G401 (cell line): ENCODE measurements around the gene ARRDC3. TPM values are rescaled to one million over a fixed set of nuclear protein-coding genes. Genes with fewer than 3 reads are reported as not detected.
"Not testable (repeated sequence)": the region's sequence is repeated elsewhere in the genome, so short reads cannot be mapped to it uniquely, and the experiment has no call there.

Experiments used
- DNase-seq: peaks from one replicate; pipeline ENCODE4 v3.0.0-alpha.2; 2015; ENCODE audit warnings: low spot score
- in situ Hi-C: cut with HindIII; loops from 2 replicates; pipeline ENCODE4 v1.10.0; 2016; ENCODE audit warnings: low sequenced_read_pairs, mixed read lengths
- total RNA-seq: library from RNA; depleted of rRNA; stranded (reverse); fragments of >200 nt; shearing (Covaris generic); gene quantifications from 2 replicates; pipeline ENCODE4 v1.2.3, GENCODE V29; 2014

ARRDC3 gene
- total RNA-seq, 1 experiment from 2014 or later: 18.5 TPM

DNA sequence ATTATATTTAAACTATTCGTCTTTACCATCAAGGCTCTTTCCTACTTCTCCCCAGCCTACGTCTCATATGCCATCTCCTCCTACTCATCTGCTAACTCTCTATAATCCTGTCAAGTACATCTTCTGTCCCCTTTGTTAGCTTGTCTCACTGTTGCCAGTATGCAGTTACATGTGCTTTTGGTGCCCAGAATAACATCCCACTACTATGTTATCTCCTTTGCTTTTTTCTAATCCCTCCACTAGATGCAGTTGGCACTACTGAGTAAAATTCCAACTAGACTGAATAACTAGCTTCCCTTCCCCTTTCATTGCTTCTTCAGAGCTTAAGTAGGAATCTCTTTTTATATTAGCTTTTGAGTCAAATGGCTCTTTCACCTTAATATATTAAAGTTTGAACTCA lies 3.0 kb upstream of the ARRDC3 start:
- no peak for DNase-seq
- in situ Hi-C loops: no loop called here

DNA sequence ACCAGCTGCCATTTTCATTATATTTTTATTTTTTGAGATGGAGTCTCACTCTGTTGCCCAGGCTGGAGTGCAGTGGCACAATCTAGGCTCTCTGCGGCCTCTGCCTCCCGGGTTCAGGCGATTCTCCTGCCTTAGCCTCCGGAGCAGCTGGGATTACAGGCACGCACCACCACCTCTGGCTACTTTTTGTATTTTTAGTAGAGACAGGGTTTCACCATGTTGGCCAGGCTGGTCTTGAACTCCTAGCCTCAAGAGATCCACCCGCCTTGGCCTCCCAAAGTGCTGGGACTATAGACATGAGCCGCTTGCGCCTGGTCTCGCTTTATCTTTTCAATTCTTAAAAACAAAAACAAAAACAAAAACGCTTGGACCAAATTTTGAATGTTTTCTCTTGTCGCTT lies 2.5 kb upstream of the ARRDC3 start:
- in situ Hi-C loops, DNase-seq: not testable (repeated sequence)

DNA sequence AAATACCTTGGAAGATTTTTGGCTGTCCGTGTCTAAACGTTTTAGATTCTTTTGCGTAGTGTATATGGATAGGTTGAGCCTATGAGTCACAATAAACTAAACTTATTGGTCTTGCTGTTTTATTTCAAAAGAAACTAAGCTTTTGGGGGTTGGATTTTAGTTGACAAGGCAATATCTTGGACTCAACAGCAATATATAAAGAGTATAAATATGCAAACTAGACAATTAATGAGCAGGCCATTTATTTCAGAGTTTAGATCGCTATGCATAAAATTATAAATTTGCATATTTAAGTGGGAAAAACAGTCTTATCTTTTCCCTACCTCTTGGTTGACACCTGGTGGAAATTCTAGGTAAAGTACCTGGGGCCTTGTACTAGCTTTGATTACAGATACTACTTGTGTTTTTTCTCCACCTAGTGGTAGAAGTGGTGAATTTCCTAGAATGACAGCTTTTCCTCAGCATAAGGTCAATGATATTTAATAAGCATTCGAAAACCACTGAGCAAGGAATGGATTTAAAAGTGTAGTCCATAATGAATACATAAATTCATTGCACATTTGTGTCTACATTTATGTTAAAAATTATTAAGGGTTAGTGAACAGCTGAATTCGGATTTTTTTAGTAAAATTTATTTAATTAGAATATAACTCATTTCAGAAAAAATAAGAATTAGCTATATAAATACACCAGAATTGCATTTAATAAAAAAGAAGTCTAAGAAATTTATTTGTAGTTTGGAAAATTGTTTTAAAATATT lies 1.7 kb upstream of the ARRDC3 start:
- in situ Hi-C loops: no loop called here

DNA sequence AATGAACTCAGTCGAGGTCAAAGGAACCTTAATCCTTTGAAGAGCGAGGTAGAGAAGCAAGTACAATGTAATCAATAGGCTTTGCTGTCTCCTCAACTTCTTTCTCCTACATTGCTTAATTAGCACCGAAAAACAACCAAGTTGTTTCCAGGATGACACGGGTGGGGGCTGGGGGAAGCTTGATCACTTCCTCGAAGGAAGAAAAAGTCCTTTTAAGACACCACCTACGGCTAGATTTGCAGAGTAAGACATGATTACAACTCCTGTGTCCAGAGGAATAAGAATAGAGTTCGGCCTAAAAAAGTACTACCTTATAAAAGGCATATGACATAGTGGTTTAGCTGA lies 811 bp upstream of the ARRDC3 start:
- DNase-seq: no peak
- in situ Hi-C loops: no loop called here

More for the DNA sequence above, 1.7 kb upstream of the ARRDC3 start:
- peak; percentile 95 for DNase-seq

DNA sequence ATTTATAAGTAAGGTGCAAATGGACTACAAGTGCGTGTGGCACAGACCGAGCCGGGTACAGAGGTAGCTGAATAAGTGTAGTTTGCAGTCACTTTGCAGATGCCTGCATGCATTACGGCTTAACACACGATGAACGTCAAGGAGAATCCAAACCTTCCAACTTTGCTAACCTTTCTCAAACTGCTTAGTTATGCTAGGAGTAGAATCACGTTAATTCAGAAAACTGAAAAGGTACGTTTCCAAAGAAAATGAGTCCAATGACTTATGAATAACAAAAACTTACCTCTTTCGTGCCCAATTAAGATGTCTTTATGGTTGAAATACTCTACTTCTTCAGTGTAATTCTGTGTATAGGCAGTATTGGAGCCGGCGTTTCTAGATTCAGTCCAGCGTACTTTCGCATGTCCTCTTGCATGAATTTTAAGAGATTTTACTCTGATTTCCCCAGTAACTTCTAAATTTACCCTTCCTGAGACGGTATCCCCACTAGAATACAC lies 539 bp downstream of the ARRDC3 start:
- in situ Hi-C loops: no loop called here
- DNase-seq: peak; percentile 76

- DNase-seq: peak; percentile 94
- in situ Hi-C loops: no loop called here
These were observed 1.2 kb downstream of the ARRDC3 start for GRCh38 chr5:91381774-91382359.

GRCh38 chr5:91381239-91381773 lies 1.8 kb downstream of the ARRDC3 start:
- in situ Hi-C loops: no loop called here
- no peak for DNase-seq

DNA sequence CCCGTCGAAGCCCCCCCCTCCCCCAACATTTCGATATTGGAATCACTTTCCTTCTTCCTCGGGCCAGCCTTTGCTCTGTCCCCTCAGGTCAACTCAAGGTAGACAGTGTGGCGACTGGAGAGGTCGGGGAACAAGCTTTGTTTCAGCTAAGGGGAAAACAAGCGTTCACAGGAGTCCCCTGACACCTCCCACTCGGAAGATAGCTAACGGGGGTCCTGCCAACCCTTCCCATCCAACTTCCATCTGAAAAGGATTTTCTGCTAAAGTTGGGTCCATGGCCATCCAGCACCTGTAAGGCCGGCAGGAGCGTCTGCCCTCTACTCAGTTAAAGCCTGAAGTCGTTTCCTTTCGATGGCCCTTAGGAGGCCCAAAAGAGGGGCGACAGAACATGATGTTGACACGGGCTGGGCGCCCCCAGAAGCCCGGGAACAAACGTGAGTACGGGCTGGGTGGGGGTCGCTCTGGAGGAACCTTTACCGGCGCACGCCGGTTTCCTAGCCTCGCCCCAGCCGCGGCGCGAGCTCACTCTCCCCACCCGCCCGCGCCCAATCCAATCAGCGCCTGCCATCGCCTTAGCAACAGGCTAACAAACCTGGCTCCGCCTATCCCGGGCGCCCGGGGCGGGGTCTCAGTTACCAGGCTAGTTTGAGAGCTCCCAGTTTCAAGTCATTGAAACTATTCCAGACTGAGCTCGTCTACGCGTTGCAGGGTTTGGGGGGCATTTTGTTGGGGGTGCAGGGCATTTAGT lies 2.5 kb downstream of the ARRDC3 start:
- DNase-seq: peak; percentile 98
- in situ Hi-C loops: no loop called here

DNA sequence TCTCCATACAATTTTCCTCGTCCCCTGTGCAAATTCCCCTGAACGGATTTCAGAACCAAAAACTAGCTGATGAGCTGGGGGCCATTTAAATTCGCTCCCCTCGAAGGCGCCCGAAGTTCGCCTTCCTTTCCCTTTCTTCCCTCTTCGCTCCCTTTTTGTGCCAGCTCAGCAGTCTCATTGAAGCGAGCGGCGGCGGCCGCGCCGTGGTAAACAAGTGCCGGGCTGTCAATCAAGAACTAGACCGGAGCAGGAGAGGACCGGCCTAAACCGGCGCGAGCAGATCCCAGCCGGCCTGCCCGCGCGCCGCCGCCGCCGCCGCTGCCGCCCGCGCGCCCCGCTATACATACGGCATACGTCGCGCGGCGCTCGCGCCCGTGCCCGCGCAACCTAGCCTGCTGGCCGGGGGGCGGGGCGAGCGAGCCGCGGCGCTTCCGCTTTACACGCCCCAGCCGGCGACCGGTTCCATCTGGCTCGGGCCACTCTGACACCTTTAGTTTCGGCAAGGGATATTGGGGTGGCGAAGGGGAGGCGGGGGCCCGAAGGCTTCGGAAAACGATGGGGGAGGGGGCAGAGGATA lies 3.1 kb downstream of the ARRDC3 start:
- in situ Hi-C loops: no loop called here
- peak; percentile 91 for DNase-seq

- in situ Hi-C loops: no loop called here
- DNase-seq: no peak
These were observed 3.7 kb downstream of the ARRDC3 start for GRCh38 chr5:91379246-91379913.

DNA sequence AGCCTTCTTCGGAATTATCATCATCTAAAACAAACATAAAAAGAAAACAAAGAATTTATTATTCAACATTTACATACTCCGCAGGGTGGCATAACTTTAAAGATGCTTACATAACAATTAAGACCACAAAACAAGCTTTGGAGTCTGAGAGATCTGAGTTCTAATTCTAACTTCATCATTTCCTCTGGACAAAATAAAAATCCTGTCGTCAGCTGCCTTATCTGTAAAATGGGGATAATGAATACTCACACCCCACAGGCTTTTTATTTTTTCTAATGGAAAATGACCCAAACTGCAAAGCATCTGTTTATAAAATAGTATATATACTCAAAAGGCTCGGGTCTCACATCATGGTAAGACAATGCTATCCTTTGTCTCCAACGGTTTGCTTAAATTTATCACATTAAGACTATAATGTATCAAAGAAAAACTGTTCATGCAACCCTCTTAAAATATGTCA lies 4.3 kb downstream of the ARRDC3 start:
- no peak for DNase-seq
- in situ Hi-C loops: no loop called here

DNA sequence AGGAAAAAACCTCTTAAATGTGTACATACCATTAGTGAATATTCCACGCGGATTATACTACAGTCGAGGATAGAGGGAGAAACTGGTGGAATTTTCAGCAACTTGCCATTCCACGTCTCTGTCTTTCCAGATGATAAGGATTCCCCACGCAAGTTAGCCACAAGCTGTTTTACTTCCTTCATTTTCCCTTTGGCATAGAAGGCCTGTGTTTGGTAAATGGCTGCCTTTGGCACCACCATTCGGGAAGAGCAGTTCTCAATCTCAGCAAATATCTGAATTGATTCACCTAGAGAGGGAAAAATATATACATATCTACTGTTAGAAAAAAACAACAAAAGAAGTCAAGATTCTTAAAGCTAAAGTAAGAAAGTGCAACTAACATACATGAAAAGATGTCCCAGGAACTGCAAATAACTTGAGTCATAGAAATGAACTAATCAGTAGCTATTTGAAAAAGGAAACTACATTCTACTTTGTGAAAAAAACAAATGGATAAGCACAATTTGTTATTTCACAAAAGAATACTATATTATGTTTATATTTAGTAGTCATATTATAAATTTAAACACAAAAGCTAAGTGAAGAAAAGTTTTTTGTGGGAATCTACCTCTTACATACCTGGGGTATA lies 8.1 kb downstream of the ARRDC3 start:
- peak; percentile 34 for DNase-seq

DNA sequence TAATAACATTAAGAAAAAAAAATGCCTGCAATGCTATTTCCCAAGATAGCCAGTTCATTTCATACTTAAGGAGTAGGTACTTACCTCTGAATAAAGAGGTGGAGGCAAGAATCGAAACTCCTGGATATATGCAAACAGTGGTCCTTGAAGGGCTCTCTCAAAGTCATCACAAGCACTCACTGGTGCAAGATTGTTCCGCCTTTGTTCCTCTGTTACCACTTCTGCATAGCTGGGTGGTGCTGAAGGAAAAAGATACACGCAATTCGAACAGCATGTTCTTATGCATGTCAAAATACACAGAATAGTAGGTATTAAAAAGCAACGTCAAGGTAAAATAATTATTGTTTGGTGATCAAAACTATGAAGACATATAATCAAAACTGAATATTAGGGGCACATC lies 9.5 kb downstream of the ARRDC3 start:
- DNase-seq: no peak
- in situ Hi-C loops: no loop called here

More for the DNA sequence above, 8.1 kb downstream of the ARRDC3 start:
- in situ Hi-C loops: no loop called here

DNA sequence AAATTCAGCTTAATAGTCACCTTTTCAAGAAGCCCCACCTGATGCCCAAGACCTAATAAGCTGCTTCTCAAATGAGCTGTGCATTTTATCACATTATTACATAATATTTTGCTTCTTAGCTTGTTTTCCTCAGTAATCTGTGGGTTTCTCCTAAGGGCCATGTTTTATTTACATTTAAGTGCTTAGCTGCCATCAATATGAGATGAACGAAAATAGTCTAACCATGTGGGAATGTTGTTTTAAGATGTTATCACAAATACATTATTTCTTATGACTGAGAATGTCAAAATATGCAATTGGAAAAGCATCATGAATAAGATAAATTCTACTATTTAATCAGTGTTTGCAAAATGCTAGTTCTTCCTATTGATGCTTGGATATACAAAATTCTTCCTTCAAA lies 10.1 kb downstream of the ARRDC3 start:
- in situ Hi-C loops: no loop called here
- no peak for DNase-seq

DNA sequence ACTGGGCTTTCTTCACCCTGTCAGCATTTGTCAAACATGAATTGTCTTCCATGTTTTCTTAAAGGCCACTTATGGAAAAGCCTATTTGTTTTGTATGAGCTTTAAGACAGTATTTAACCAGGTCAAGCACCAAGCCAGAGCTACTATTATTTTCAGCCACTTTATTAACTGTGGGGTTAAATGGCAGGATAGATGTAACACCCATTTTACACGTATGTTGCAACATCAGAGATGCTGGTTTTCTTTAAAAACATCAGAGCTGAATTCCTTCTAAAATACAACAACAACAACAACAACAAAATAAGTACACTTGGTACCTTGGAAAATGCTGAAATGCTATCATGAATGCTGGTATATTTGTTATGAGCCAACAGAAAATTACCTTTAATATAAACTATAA lies 13.6 kb downstream of the ARRDC3 start:
- in situ Hi-C loops: no loop called here
- no peak for DNase-seq

DNA sequence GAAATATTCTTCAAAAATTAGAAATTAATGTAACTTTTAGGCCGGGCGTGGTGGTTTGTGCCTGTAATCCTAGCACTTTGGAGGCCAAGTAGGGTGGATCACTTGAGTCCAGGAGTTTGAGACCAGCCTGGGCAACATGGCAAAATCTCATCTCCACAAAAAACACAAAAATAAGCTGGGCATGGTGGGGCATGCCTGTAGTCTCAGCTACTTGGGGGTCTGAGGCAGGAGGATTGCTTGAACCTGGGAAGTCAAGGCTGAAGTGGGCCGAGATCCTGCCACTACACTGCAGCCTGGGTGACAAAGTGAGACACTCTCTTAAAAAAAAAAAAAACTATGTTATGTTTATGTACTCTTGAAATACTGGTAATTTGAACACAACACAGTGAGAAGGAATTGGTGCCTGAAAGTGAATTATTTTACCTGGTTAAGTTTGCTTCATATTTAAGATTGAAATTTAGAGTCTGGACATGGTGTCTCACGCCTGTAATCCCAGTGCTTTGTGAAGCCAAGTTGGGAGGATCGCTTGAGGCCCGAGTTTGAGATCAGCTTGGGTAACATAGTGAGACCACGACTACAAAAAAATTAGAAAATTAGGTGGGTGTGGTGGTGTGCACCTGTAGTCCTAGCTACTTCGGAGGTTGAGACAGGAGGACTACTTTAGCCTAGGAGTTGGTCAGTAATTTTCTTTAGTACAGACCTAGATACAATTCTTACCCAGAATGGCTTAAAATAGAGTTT lies 15.0 kb downstream of the ARRDC3 start:
- in situ Hi-C loops: no loop called here

GRCh38 chr5:91367344-91367743 lies 15.8 kb downstream of the ARRDC3 start:
- DNase-seq: no peak
- in situ Hi-C loops: no loop called here

More for the DNA sequence above, 15.0 kb downstream of the ARRDC3 start:
- no peak for DNase-seq

DNA sequence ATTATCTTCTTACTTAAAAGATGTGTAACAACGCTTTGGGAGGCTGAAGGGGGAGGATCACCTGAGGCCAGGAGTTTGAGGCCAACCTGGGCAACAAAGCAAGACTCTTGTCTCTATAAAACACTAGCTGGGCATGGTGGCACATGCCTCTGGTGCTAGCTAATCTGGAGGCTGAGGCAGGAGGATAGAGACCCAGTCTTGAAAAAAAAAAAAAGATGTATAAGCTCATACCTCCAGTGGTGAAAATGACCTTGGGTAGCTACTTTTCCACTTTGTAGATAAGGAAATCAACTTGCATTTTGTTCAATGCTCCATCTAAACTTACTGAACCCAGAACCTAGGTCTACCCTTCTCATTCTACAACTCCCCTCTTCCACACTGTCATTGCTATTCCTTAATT lies 16.6 kb downstream of the ARRDC3 start:
- in situ Hi-C loops: no loop called here

More for the DNA sequence above, 16.6 kb downstream of the ARRDC3 start:
- no peak for DNase-seq
